Suprapubic skin (tissue), 4 donors: ENCODE measurements around the gene PDE4B.

Source experiments
- POLR2A ChIP-seq, 2 donors: fragments of 450-650 bp; IDR thresholded peaks; one replicate each; pipeline ENCODE4 v1.6.1; 2017; ENCODE audit warnings: antibody characterized with exemption in 2 of 2, mild to moderate bottlenecking in 2 of 2, moderate library complexity in 2 of 2
- POLR2AphosphoS5 ChIP-seq, 3 donors: sonication (generic); formaldehyde crosslinking; IDR thresholded peaks; one replicate each; pipeline ENCODE4 v1.6.1; 2017; ENCODE audit warnings: antibody characterized with exemption in 3 of 3
- TF ChIP-seq, protein P1 (sequence below), 2 donors: fragments of 200-600 bp in 1 of 2; fragments of 450-650 bp in 1 of 2; sonication (generic) in 1 of 2; IDR thresholded peaks; one replicate each; pipeline ENCODE4 v1.5.1; 2016 to 2019; ENCODE audit warnings: antibody characterized with exemption in 2 of 2, mild to moderate bottlenecking in 1 of 2, moderate library complexity in 1 of 2

DNA sequence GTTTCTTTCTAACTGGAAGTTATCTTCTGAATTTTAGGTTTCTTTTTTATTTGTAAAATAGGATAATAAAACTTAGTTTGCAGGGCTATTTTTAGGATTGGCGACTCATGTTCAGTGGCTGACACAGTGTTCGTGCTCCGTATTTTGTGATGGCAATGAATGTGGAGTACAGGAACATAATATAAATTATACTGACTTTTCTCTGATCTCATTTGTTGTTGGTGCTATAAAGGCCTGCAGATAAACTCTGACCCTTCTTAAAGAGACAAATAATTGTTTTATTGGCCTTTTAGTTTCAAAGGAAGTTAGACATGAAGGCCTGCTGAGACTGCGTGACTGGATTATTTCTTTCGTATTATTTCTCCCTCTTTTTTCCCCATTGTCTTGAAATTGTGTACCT is 339.6 kb downstream of the PDE4B start:
- no peak for TF ChIP-seq POLR2A (IDR thresholded peaks at IDR 0.05)
- TF ChIP-seq, protein P1, sequence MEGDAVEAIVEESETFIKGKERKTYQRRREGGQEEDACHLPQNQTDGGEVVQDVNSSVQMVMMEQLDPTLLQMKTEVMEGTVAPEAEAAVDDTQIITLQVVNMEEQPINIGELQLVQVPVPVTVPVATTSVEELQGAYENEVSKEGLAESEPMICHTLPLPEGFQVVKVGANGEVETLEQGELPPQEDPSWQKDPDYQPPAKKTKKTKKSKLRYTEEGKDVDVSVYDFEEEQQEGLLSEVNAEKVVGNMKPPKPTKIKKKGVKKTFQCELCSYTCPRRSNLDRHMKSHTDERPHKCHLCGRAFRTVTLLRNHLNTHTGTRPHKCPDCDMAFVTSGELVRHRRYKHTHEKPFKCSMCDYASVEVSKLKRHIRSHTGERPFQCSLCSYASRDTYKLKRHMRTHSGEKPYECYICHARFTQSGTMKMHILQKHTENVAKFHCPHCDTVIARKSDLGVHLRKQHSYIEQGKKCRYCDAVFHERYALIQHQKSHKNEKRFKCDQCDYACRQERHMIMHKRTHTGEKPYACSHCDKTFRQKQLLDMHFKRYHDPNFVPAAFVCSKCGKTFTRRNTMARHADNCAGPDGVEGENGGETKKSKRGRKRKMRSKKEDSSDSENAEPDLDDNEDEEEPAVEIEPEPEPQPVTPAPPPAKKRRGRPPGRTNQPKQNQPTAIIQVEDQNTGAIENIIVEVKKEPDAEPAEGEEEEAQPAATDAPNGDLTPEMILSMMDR (IDR thresholded peaks at IDR 0.05), result no peak
- TF ChIP-seq POLR2AphosphoS5 (IDR thresholded peaks at IDR 0.05), result no peak
